Left ventricle myocardium inferior (tissue), 1 donor: ENCODE results near the gene MRPL9. TPM values are rescaled to one million over a fixed set of nuclear protein-coding genes. Genes with fewer than 3 reads are reported as not detected.
"Not testable (repeated sequence)": the region's sequence is repeated elsewhere in the genome, so short reads cannot be mapped to it uniquely, and the experiment has no call there.

ENCODE experiments used
- DNase-seq: peaks from one replicate; pipeline ENCODE4 v3.0.0-alpha.2; 2020
- H3K27ac ChIP-seq: fragments of 200-600 bp; replicated peaks from 2 replicates; pipeline ENCODE4 v1.8.0; 2021
- H3K27me3 ChIP-seq: fragments of 200-600 bp; 2 replicates; pipeline ENCODE4 v1.8.0; 2021; ENCODE audit warnings: low read depth
- H3K36me3 ChIP-seq: fragments of 200-600 bp; 2 replicates; pipeline ENCODE4 v1.8.0; 2021
- H3K4me1 ChIP-seq: fragments of 200-600 bp; 2 replicates; pipeline ENCODE4 v1.8.0; 2021
- H3K4me3 ChIP-seq: fragments of 200-600 bp; 2 replicates; pipeline ENCODE4 v1.8.0; 2021; ENCODE audit warnings: mild to moderate bottlenecking, moderate library complexity
- H3K9me3 ChIP-seq: fragments of 200-600 bp; replicated peaks from 2 replicates; pipeline ENCODE4 v1.8.0; 2021
- CTCF ChIP-seq: fragments of 200-600 bp; IDR thresholded peaks from 2 replicates; pipeline ENCODE4 v1.8.0; 2021; ENCODE audit warnings: antibody characterized with exemption, mild to moderate bottlenecking, borderline replicate concordance
- intact Hi-C: fragments of 100-400 bp; cut with micrococcal nuclease; formaldehyde crosslinking; loops from one replicate; pipeline ENCODE4 v1.11.0; 2022
- total RNA-seq: library from RNA; stranded (reverse); fragmentation: NEBNext Ultra II Directional; extraction: Animal tissue kit (Norgen Biotek cat#: 25700); gene quantifications from one replicate; pipeline ENCODE4 v1.2.1, GENCODE V29; 2021
- donor health status: DM: no; HTN: yes; CAD: no; lungs with severe emphysema.

Gene MRPL9
- total RNA-seq, 1 donor from 2014 or later: 41.8 TPM

GRCh38 chr1:151782741-151783140, 19.4 kb upstream of the MRPL9 start:
- no peaks in the 10 kb centered on the region for H3K9me3 ChIP-seq
- TF ChIP-seq CTCF: no peak
- H3K4me1 ChIP-seq: no peaks in the 10 kb centered on the region
- no peaks in the 10 kb centered on the region for H3K27me3 ChIP-seq
- H3K27ac ChIP-seq: peak overlapping the region; percentile 16
- H3K36me3 ChIP-seq: peaks cover 37% of the 10 kb centered on the region
- no peak for DNase-seq
- no peak overlapping the region for H3K4me3 ChIP-seq
- intact Hi-C loops: no loop called here

- H3K27ac ChIP-seq, H3K4me3 ChIP-seq: not testable (repeated sequence)
- H3K36me3 ChIP-seq: peaks cover 42% of the 10 kb centered on the region
These were observed 18.7 kb upstream of the MRPL9 start for GRCh38 chr1:151782026-151782425.

GRCh38 chr1:151780736-151781135, 17.4 kb upstream of the MRPL9 start:
- intact Hi-C loops, DNase-seq, H3K4me1 ChIP-seq, H3K9me3 ChIP-seq, H3K4me3 ChIP-seq, H3K27ac ChIP-seq, H3K27me3 ChIP-seq: not testable (repeated sequence)
- peaks cover 55% of the 10 kb centered on the region for H3K36me3 ChIP-seq

More at GRCh38 chr1:151782026-151782425, 18.7 kb upstream of the MRPL9 start:
- H3K4me1 ChIP-seq, DNase-seq, intact Hi-C loops, H3K27me3 ChIP-seq, H3K9me3 ChIP-seq: not testable (repeated sequence)

GRCh38 chr1:151779852-151780251, 16.6 kb upstream of the MRPL9 start:
- Histone ChIP-seq H3K9me3 (no peaks in the 10 kb centered on the region), H3K27ac (no peak overlapping the region), H3K36me3 (peaks cover 63% of the 10 kb centered on the region), H3K4me3 (no peak overlapping the region), H3K27me3 (no peaks in the 10 kb centered on the region), H3K4me1 (no peaks in the 10 kb centered on the region)
- intact Hi-C loops: no loop called here
- DNase-seq: no peak
- no peak for TF ChIP-seq CTCF

GRCh38 chr1:151777317-151777716, 14.0 kb upstream of the MRPL9 start:
- DNase-seq: no peak
- Histone ChIP-seq H3K4me3 (no peak overlapping the region), H3K9me3 (no peaks in the 10 kb centered on the region), H3K27me3 (no peaks in the 10 kb centered on the region), H3K36me3 (peaks cover 81% of the 10 kb centered on the region), H3K4me1 (no peaks in the 10 kb centered on the region), H3K27ac (no peak overlapping the region)
- intact Hi-C loops: no loop called here
- TF ChIP-seq CTCF: no peak

GRCh38 chr1:151776665-151777062, 13.4 kb upstream of the MRPL9 start:
- no peaks in the 10 kb centered on the region for H3K4me1 ChIP-seq

More at GRCh38 chr1:151776665-151777062, 13.4 kb upstream of the MRPL9 start:
- intact Hi-C loops: no loop called here
- Histone ChIP-seq H3K4me3 (no peak overlapping the region), H3K9me3 (no peaks in the 10 kb centered on the region), H3K27me3 (no peaks in the 10 kb centered on the region), H3K36me3 (peaks cover 77% of the 10 kb centered on the region), H3K27ac (no peak overlapping the region)
- no peak for DNase-seq
- no peak for TF ChIP-seq CTCF
